Measurements from ENCODE around the gene GALNT12. TPM values are rescaled to one million over a fixed set of nuclear protein-coding genes. Genes with fewer than 3 reads are reported as not detected.

The GALNT12 gene
- total RNA-seq, 1 donor from 2014 or later = 4.6 TPM

GRCh38 chr9:98822661-98823060 is 15.2 kb downstream of the GALNT12 start:
- H3K36me3 Mint-ChIP-seq (ENCODE audit: low read depth) = no peaks in the 10 kb centered on the region
- TF ChIP-seq, protein P1, sequence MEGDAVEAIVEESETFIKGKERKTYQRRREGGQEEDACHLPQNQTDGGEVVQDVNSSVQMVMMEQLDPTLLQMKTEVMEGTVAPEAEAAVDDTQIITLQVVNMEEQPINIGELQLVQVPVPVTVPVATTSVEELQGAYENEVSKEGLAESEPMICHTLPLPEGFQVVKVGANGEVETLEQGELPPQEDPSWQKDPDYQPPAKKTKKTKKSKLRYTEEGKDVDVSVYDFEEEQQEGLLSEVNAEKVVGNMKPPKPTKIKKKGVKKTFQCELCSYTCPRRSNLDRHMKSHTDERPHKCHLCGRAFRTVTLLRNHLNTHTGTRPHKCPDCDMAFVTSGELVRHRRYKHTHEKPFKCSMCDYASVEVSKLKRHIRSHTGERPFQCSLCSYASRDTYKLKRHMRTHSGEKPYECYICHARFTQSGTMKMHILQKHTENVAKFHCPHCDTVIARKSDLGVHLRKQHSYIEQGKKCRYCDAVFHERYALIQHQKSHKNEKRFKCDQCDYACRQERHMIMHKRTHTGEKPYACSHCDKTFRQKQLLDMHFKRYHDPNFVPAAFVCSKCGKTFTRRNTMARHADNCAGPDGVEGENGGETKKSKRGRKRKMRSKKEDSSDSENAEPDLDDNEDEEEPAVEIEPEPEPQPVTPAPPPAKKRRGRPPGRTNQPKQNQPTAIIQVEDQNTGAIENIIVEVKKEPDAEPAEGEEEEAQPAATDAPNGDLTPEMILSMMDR (conservative IDR thresholded peaks at IDR 0.05) = no peak
- H3K4me3 Mint-ChIP-seq = no peak overlapping the region
- no peak overlapping the region for H3K27ac Mint-ChIP-seq (ENCODE audit: unreplicated experiment)
- no peak for DNase-seq (ENCODE audit: low read depth, low spot score)
- H3K9me3 Mint-ChIP-seq = no peaks in the 10 kb centered on the region
- H3K4me1 Mint-ChIP-seq = no peaks in the 10 kb centered on the region
- H3K27me3 Mint-ChIP-seq (ENCODE audit: low read depth) = no peaks in the 10 kb centered on the region

- DNase-seq (ENCODE audit: low read depth, low spot score) = no peak
- Mint-ChIP-seq H3K27me3 (ENCODE audit: low read depth) (no peaks in the 10 kb centered on the region), H3K4me3 (no peak overlapping the region), H3K27ac (ENCODE audit: unreplicated experiment) (no peak overlapping the region), H3K9me3 (no peaks in the 10 kb centered on the region), H3K36me3 (ENCODE audit: low read depth) (no peaks in the 10 kb centered on the region), H3K4me1 (no peaks in the 10 kb centered on the region)
- TF ChIP-seq, protein P1 (conservative IDR thresholded peaks at IDR 0.05) = no peak
Measured at GRCh38 chr9:98823666-98824334, 16.3 kb downstream of the GALNT12 start.

GRCh38 chr9:98825414-98825813 is 17.9 kb downstream of the GALNT12 start:
- H3K9me3 Mint-ChIP-seq = no peaks in the 10 kb centered on the region
- H3K27ac Mint-ChIP-seq (ENCODE audit: unreplicated experiment) = no peak overlapping the region
- H3K4me1 Mint-ChIP-seq = no peaks in the 10 kb centered on the region
- no peak overlapping the region for H3K4me3 Mint-ChIP-seq
- H3K36me3 Mint-ChIP-seq (ENCODE audit: low read depth) = no peaks in the 10 kb centered on the region
- TF ChIP-seq, protein P1 (conservative IDR thresholded peaks at IDR 0.05) = no peak
- no peak for DNase-seq (ENCODE audit: low read depth, low spot score)
- H3K27me3 Mint-ChIP-seq (ENCODE audit: low read depth) = no peaks in the 10 kb centered on the region

GRCh38 chr9:98826716-98827115 is 19.2 kb downstream of the GALNT12 start:
- H3K4me1 Mint-ChIP-seq = no peaks in the 10 kb centered on the region
- no peak for DNase-seq (ENCODE audit: low read depth, low spot score)
- no peak overlapping the region for H3K4me3 Mint-ChIP-seq
- no peaks in the 10 kb centered on the region for H3K9me3 Mint-ChIP-seq
- H3K27ac Mint-ChIP-seq (ENCODE audit: unreplicated experiment) = no peak overlapping the region
- H3K27me3 Mint-ChIP-seq (ENCODE audit: low read depth) = no peaks in the 10 kb centered on the region
- TF ChIP-seq, protein P1 (conservative IDR thresholded peaks at IDR 0.05) = no peak
- no peaks in the 10 kb centered on the region for H3K36me3 Mint-ChIP-seq (ENCODE audit: low read depth)

DNA sequence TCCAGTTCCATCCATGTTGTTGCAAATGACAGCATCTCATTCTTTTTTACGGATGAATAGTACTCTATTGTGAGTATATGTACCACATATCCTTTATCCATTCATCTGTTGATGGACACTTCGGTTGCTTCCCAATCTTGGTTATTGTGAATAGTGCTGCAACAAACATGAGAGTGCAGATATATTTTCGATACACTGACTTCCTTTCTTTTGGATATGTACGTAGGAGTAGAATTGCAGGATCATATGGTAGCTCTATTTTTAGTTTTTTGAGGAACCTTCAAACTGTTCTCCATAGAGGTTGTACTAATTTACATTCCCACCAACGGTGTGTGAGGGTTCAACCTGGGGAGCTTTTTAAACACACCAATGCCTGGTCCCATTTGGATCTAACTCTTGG is 22.3 kb downstream of the GALNT12 start:
- H3K4me3 Mint-ChIP-seq = no peak overlapping the region

More for the DNA sequence above, 22.3 kb downstream of the GALNT12 start:
- Mint-ChIP-seq H3K9me3 (no peaks in the 10 kb centered on the region), H3K4me1 (no peaks in the 10 kb centered on the region), H3K27me3 (ENCODE audit: low read depth) (no peaks in the 10 kb centered on the region), H3K36me3 (ENCODE audit: low read depth) (no peaks in the 10 kb centered on the region), H3K27ac (ENCODE audit: unreplicated experiment) (no peak overlapping the region)
- no peak for DNase-seq (ENCODE audit: low read depth, low spot score)
- TF ChIP-seq, protein P1 (conservative IDR thresholded peaks at IDR 0.05) = no peak

All from neural crest cell (in vitro differentiated cells).